Measurements from ENCODE around the gene ABCF2.
A peak's percentile ranks its signal among the peaks of the same experiment; 100 is the strongest.

ABCF2 gene

GRCh38 chr7:151215396-151215795 lies 11.6 kb downstream of the ABCF2 start:
- Mint-ChIP-seq H3K4me1 (no peaks in the 10 kb centered on the region), H3K27me3 (no peaks in the 10 kb centered on the region), H3K36me3 (ENCODE audit: insufficient read depth) (peaks cover 54% of the 10 kb centered on the region), H3K9me3 (no peaks in the 10 kb centered on the region), H3K27ac (ENCODE audit: low read depth) (no peak overlapping the region), H3K4me3 (no peak overlapping the region)
- ATAC-seq (replicated peaks; ENCODE audit: extremely low read depth, poor library complexity, severe bottlenecking) (no peak), DNase-seq (ENCODE audit: low spot score in 2 of 2) (no peak)

DNA sequence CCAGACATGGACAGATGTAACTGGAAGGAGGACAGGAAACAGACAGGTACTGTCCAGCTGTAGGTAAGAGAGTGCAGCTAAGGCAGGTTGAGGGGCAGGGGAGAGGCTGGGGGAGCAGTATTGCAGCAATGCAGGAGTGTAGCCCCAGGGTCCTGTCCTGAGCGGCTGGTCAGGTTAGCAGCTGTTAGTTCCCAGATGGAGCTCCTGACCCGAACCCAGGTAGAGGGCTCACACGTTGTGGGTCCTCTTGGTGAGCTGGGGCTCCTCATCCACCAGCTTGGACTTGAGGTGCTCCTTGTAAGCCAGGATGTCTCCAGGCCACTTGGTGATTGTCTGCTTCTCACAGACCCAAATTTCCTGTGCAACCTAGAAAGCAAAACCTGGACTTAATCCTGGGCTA lies 13.2 kb downstream of the ABCF2 start:
- DNase-seq (ENCODE audit: low spot score in 2 of 2) (no peak), ATAC-seq (replicated peaks; ENCODE audit: extremely low read depth, poor library complexity, severe bottlenecking) (no peak)
- H3K36me3 Mint-ChIP-seq (ENCODE audit: insufficient read depth), result peaks cover 43% of the 10 kb centered on the region
- no peaks in the 10 kb centered on the region for H3K4me1 Mint-ChIP-seq
- no peaks in the 10 kb centered on the region for H3K27me3 Mint-ChIP-seq
- H3K27ac Mint-ChIP-seq (ENCODE audit: low read depth), result no peak overlapping the region
- H3K9me3 Mint-ChIP-seq, result no peaks in the 10 kb centered on the region
- H3K4me3 Mint-ChIP-seq, result no peak overlapping the region

GRCh38 chr7:151212626-151213025 lies 14.4 kb downstream of the ABCF2 start:
- Mint-ChIP-seq H3K9me3 (no peaks in the 10 kb centered on the region), H3K36me3 (ENCODE audit: insufficient read depth) (peaks cover 31% of the 10 kb centered on the region), H3K4me3 (no peak overlapping the region), H3K4me1 (peaks cover 4% of the 10 kb centered on the region), H3K27me3 (no peaks in the 10 kb centered on the region), H3K27ac (ENCODE audit: low read depth) (no peak overlapping the region)
- ATAC-seq (replicated peaks; ENCODE audit: extremely low read depth, poor library complexity, severe bottlenecking), result no peak
- DNase-seq (ENCODE audit: low spot score in 2 of 2), result no peak

DNA sequence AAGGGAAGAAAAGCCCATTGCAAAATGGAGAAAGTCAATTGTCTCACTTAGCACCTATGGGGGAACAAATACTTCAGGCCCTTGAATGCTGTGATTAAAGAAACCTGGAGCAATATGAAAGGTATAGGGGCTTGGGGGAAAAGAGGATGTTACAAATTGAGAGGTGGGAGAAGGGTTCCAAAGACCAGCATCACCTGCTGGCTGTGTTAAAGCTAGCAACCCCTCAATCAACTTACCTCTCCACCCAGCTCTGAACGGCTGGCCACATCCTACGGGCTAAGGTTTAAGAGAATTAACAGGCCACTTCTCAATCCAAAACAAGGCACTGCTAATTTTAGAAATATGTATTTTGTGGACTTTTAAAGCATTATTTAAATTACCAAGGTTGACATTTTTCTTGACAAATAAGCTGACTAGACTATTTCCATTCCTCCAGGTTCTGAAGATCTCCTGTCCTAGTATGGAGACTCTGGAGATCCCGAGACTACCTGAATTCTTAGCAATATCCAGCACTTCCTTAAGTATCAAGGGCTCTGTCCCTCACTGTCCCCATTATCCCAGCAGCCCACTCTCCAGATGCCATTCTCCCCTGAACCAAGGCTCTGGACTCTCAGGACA lies 15.7 kb downstream of the ABCF2 start:
- H3K27ac Mint-ChIP-seq (ENCODE audit: low read depth), result no peak overlapping the region
- H3K9me3 Mint-ChIP-seq, result no peaks in the 10 kb centered on the region
- H3K36me3 Mint-ChIP-seq (ENCODE audit: insufficient read depth), result peaks cover 24% of the 10 kb centered on the region
- ATAC-seq (replicated peaks; ENCODE audit: extremely low read depth, poor library complexity, severe bottlenecking) (no peak), DNase-seq (ENCODE audit: low spot score in 2 of 2) (no peak)
- peaks cover 17% of the 10 kb centered on the region for H3K4me1 Mint-ChIP-seq
- H3K27me3 Mint-ChIP-seq, result no peaks in the 10 kb centered on the region
- H3K4me3 Mint-ChIP-seq, result no peak overlapping the region

DNA sequence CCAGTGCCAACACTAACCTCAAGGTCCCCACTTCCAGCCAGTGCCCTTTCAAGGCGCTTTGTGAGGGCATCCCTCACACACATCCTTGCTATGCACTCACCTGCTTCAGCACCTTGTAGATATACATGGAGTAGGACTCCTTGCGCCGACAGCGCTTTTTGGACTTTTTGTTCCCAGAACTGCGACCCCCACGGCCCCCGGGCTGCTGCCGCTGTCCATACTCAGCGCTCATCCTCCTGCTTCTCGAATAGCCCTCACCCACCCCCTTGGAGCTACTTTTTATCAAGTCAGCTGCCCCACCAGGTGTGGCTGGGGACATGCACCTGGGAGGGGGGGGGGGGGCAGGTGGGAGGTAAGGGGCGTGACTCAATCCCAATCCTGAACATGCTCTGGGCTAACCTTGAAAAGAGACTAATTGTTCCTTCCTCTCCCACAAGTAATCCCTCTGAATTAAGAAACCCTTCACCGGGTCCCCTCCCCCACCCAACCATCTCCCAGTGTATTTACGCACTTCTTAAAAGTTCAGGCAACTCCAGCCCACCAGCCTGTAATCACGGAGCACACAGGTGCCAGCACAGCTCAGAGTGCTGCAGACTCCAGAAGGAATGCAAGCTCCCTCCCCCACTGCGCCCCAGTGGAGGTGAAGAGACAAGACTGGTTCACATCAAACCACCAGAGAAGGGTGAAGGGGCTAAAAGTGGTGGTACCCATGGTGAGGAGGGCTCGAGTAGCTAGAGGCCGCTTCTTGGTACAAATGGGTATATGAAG lies 16.7 kb downstream of the ABCF2 start, which contains the start of gene H2BK1:
Gene H2BK1 (minus strand): TSS at position 402 of the 768 bp plus-strand sequence. CDS start 170 bp downstream, at position 232.
- Mint-ChIP-seq H3K27ac (ENCODE audit: low read depth) (no peak within 1 kb of the TSS), H3K4me3 (no peak within 1 kb of the TSS), H3K27me3 (peaks cover 3% of the 10 kb centered on the region), H3K36me3 (ENCODE audit: insufficient read depth) (peaks cover 19% of the 10 kb centered on the region), H3K9me3 (no peaks in the 10 kb centered on the region), H3K4me1 (peaks cover 22% of the 10 kb centered on the region)
- DNase-seq (ENCODE audit: low spot score in 2 of 2) (no peak), ATAC-seq (replicated peaks; ENCODE audit: extremely low read depth, poor library complexity, severe bottlenecking) (no peak)

DNA sequence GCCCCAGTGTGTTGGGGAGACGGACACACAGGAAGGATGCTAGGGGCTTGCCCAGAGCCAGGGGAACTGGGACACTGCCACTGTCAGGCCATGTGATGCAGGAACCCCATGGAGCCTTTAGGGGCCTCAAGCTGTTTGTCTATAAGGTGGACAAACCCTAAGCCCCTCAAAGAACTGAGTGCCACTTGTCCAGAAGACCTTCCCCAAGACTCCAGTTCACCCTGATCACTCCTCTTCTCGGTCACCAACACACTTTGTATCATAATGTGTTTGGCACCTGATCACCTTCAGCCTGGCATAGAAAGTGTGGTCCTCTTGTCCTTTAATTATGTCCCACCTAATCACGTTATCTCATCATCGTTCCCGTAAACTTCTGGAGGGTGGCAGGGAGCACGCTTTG lies 17.4 kb downstream of the ABCF2 start:
- Mint-ChIP-seq H3K9me3 (no peaks in the 10 kb centered on the region), H3K27ac (ENCODE audit: low read depth) (no peak overlapping the region), H3K4me3 (no peak overlapping the region), H3K27me3 (peaks cover 9% of the 10 kb centered on the region), H3K4me1 (peaks cover 27% of the 10 kb centered on the region), H3K36me3 (ENCODE audit: insufficient read depth) (peaks cover 12% of the 10 kb centered on the region)
- DNase-seq (ENCODE audit: low spot score in 2 of 2) (no peak), ATAC-seq (replicated peaks; ENCODE audit: extremely low read depth, poor library complexity, severe bottlenecking) (no peak)

DNA sequence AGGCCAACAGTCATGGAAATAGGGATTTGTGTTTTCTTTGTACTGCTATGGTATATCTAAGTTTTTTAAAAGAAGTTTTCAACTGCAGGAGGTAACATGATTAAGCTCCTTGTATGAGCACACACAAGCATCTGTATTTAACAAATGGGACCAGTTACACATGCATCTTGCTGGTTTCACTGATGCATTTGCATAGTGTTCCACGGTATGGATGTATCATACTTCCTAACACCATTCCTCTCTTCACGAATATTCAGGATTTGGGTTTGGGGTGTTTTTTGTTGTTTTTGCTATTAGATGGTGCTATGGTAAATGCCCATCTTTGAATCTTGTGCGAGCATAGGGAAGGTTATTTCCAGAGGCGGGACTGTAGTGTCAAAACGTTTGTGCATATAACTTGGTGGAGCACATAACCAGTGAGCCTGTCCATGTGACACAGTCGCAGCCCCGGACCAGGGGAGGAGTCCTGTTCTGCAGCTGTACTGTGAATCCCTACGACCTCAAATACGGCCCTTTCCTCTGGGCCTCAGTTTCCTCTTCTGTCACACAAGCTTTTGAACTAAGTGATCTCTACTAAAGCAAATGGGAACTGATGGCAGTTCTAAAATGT lies 18.6 kb downstream of the ABCF2 start:
- DNase-seq (ENCODE audit: low spot score in 2 of 2) (no peak), ATAC-seq (replicated peaks; ENCODE audit: extremely low read depth, poor library complexity, severe bottlenecking) (no peak)
- H3K4me3 Mint-ChIP-seq, result no peak overlapping the region
- peaks cover 8% of the 10 kb centered on the region for H3K36me3 Mint-ChIP-seq (ENCODE audit: insufficient read depth)
- no peak overlapping the region for H3K27ac Mint-ChIP-seq (ENCODE audit: low read depth)
- H3K9me3 Mint-ChIP-seq, result no peaks in the 10 kb centered on the region
- peaks cover 20% of the 10 kb centered on the region for H3K27me3 Mint-ChIP-seq
- H3K4me1 Mint-ChIP-seq, result peaks cover 30% of the 10 kb centered on the region

DNA sequence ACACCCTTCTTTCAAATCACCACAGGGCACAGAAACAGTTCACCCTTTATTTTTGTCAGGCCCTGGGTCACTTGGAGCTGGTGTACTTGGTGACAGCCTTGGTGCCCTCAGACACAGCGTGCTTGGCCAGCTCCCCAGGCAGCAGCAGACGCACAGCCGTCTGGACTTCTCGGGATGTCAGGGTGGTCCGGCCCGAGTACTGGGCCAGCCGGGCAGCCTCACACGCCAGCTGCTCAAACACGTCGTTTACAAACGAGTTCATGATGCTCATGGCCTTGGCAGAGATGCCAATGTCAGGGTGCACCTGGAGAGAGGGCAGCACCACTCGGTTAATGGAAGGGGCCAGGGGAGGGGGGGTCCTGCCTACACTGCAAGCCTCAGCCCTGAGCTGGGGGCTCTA lies 19.2 kb downstream of the ABCF2 start:
- no peak overlapping the region for H3K27ac Mint-ChIP-seq (ENCODE audit: low read depth)
- H3K9me3 Mint-ChIP-seq, result no peaks in the 10 kb centered on the region
- H3K4me1 Mint-ChIP-seq, result peaks cover 30% of the 10 kb centered on the region
- DNase-seq (ENCODE audit: low spot score in 2 of 2) (no peak), ATAC-seq (replicated peaks; ENCODE audit: extremely low read depth, poor library complexity, severe bottlenecking) (no peak)
- no peak overlapping the region for H3K4me3 Mint-ChIP-seq
- H3K27me3 Mint-ChIP-seq, result peaks cover 25% of the 10 kb centered on the region
- peaks cover 5% of the 10 kb centered on the region for H3K36me3 Mint-ChIP-seq (ENCODE audit: insufficient read depth)

- Mint-ChIP-seq H3K9me3 (no peaks in the 10 kb centered on the region), H3K36me3 (ENCODE audit: insufficient read depth) (peaks cover 2% of the 10 kb centered on the region), H3K27ac (ENCODE audit: low read depth) (no peak overlapping the region), H3K27me3 (peaks cover 27% of the 10 kb centered on the region), H3K4me1 (peaks cover 30% of the 10 kb centered on the region), H3K4me3 (peak overlapping the region; percentile 41)
- ATAC-seq (replicated peaks; ENCODE audit: extremely low read depth, poor library complexity, severe bottlenecking), result peak; percentile 61
- no peak for DNase-seq (ENCODE audit: low spot score in 2 of 2)
These were observed 19.7 kb downstream of the ABCF2 start for GRCh38 chr7:151207315-151207714.

DNA sequence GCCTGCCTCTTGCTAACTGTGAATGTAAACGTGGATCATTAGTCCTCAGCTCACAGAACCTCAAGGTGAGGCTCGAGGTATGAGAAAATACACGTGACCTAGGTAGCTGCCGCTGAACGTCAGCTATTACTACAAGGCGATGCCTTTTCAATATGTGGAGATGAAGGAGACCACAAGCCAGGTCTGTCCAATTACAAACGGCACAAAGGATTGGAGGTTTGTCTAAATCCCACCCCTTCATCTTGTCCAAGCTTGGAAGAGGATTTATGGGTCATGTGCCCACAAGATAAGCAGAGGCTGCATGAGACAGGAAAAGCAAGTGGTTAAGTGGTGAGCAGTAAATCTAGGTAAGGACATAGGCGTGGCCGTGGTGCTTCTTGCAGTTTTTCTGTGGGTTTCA lies 20.1 kb downstream of the ABCF2 start:
- H3K27me3 Mint-ChIP-seq, result peaks cover 27% of the 10 kb centered on the region
- H3K27ac Mint-ChIP-seq (ENCODE audit: low read depth), result no peak overlapping the region
- H3K9me3 Mint-ChIP-seq, result no peaks in the 10 kb centered on the region
- DNase-seq (ENCODE audit: low spot score in 2 of 2) (no peak), ATAC-seq (replicated peaks; ENCODE audit: extremely low read depth, poor library complexity, severe bottlenecking) (peak; percentile 74)
- peaks cover 30% of the 10 kb centered on the region for H3K4me1 Mint-ChIP-seq
- H3K4me3 Mint-ChIP-seq, result peak overlapping the region; percentile 41
- peaks cover 2% of the 10 kb centered on the region for H3K36me3 Mint-ChIP-seq (ENCODE audit: insufficient read depth)

- Mint-ChIP-seq H3K27me3 (peaks cover 38% of the 10 kb centered on the region), H3K4me3 (peak overlapping the region; percentile 10), H3K4me1 (peaks cover 30% of the 10 kb centered on the region), H3K27ac (ENCODE audit: low read depth) (no peak overlapping the region), H3K36me3 (ENCODE audit: insufficient read depth) (peaks cover 2% of the 10 kb centered on the region), H3K9me3 (no peaks in the 10 kb centered on the region)
- no peak for DNase-seq (ENCODE audit: low spot score in 2 of 2)
- no peak for ATAC-seq (replicated peaks; ENCODE audit: extremely low read depth, poor library complexity, severe bottlenecking)
These were observed 21.3 kb downstream of the ABCF2 start for GRCh38 chr7:151205730-151206129.

- DNase-seq (ENCODE audit: low spot score in 2 of 2) (no peak), ATAC-seq (replicated peaks; ENCODE audit: extremely low read depth, poor library complexity, severe bottlenecking) (no peak)
- peaks cover 2% of the 10 kb centered on the region for H3K36me3 Mint-ChIP-seq (ENCODE audit: insufficient read depth)
- peaks cover 30% of the 10 kb centered on the region for H3K4me1 Mint-ChIP-seq
- no peaks in the 10 kb centered on the region for H3K9me3 Mint-ChIP-seq
- H3K4me3 Mint-ChIP-seq, result no peak overlapping the region
- H3K27me3 Mint-ChIP-seq, result peaks cover 38% of the 10 kb centered on the region
- no peak overlapping the region for H3K27ac Mint-ChIP-seq (ENCODE audit: low read depth)
These were observed 22.5 kb downstream of the ABCF2 start for GRCh38 chr7:151204383-151205032.
